ENCODE measurements around the gene PCDHA9. TPM values are rescaled to one million over a fixed set of nuclear protein-coding genes. Genes with fewer than 3 reads are reported as not detected.
"Not testable (repeated sequence)": the region's sequence is repeated elsewhere in the genome, so short reads cannot be mapped to it uniquely, and the experiment has no call there.

Gene PCDHA9
- total and polyA plus RNA-seq, 10 donors, result 0.13 to 0.98 (median 0.17) TPM; not detected in 5

- DNase-seq, result no peak
- Histone ChIP-seq H3K9me3 (peaks cover 0 to 91% (median 46%) of the 10 kb centered on the region in 8 donors), H3K27me3 (replicated peaks in 1 of 7) (peaks cover 0 to 87% (median 8%) of the 10 kb centered on the region in 7 donors), H3K36me3 (no peaks in the 10 kb centered on the region), H3K27ac (no peak within 1 kb of the TSS), H3K4me3 (peak within 1 kb of the TSS in 2 of 8 donors; percentile 16 to 35), H3K4me1 (no peaks in the 10 kb centered on the region)
- intact Hi-C loops (cut with DNase I; ENCODE audit: low total_unique reads), result no loop called here
- WGBS, 5 donors, result 20 to 32% (median 23%) methylated on average over 25 to 27 of the region's 27 CpGs
- TF ChIP-seq CTCF (IDR thresholded peaks at IDR 0.05 in 8 of 11, conservative IDR thresholded peaks at IDR 0.05 in 3 of 11) (no peak), POLR2AphosphoS5 (IDR thresholded peaks at IDR 0.05) (no peak), POLR2A (IDR thresholded peaks at IDR 0.05) (no peak)
These were observed 20.3 kb upstream of the PCDHA9 start, which contains the start of gene PCDHA6 for GRCh38 chr5:140827704-140828361. PCDHA6 (plus strand) TSS chr5:140827960; CDS start chr5:140828092, 132 bp downstream.

- intact Hi-C loops (cut with DNase I; ENCODE audit: low total_unique reads), result no loop called here
- Histone ChIP-seq H3K27me3 (replicated peaks in 1 of 7) (peaks cover 0 to 87% (median 8%) of the 10 kb centered on the region in 7 donors), H3K4me3 (peak overlapping the region in 2 of 8 donors; percentile 16 to 35), H3K36me3 (no peaks in the 10 kb centered on the region), H3K9me3 (peaks cover 0 to 86% (median 41%) of the 10 kb centered on the region in 8 donors), H3K27ac (no peak overlapping the region), H3K4me1 (no peaks in the 10 kb centered on the region)
- DNase-seq, result no peak
- 22 to 39% (median 27%) methylated on average over 17 to 18 of the region's 18 CpGs for WGBS, 5 donors
- TF ChIP-seq POLR2AphosphoS5 (IDR thresholded peaks at IDR 0.05), result no peak
- no peak for TF ChIP-seq POLR2A (IDR thresholded peaks at IDR 0.05)
- no peak for TF ChIP-seq CTCF (IDR thresholded peaks at IDR 0.05 in 8 of 11, conservative IDR thresholded peaks at IDR 0.05 in 3 of 11)
These were observed 19.8 kb upstream of the PCDHA9 start for GRCh38 chr5:140828362-140828737.

GRCh38 chr5:140829511-140830501 is 18.4 kb upstream of the PCDHA9 start:
- Histone ChIP-seq H3K27me3 (replicated peaks in 1 of 7) (peaks cover 0 to 85% (median 9%) of the 10 kb centered on the region in 7 donors), H3K9me3 (peaks cover 0 to 81% (median 37%) of the 10 kb centered on the region in 8 donors)
- H3K4me1 ChIP-seq; H3K27ac ChIP-seq; H3K4me3 ChIP-seq; intact Hi-C loops (cut with DNase I; ENCODE audit: low total_unique reads); H3K36me3 ChIP-seq: not testable (repeated sequence)
- peak; percentile 62 for DNase-seq
- WGBS, 5 donors, result 42 to 56% (median 52%) methylated on average over 59 to 106 of the region's 106 CpGs

- peak within 1 kb of the TSS in 1 of 8 donors; percentile 31 for H3K4me3 ChIP-seq
- 9 to 24% (median 13%) methylated on average over 8 of the region's 8 CpGs for WGBS, 5 donors
These were observed 14.2 kb upstream of the PCDHA9 start, which contains the start of gene PCDHA7 for GRCh38 chr5:140833993-140834392. PCDHA7 (plus strand) TSS chr5:140834269; CDS start chr5:140834384, 115 bp downstream.

GRCh38 chr5:140834439-140835008 is 13.7 kb upstream of the PCDHA9 start:
- Histone ChIP-seq H3K27me3 (replicated peaks in 1 of 7) (peaks cover 0 to 84% (median 4%) of the 10 kb centered on the region in 7 donors), H3K9me3 (peaks cover 2 to 62% (median 30%) of the 10 kb centered on the region in 8 donors), H3K4me3 (peak overlapping the region in 1 of 8 donors; percentile 31)
- H3K27ac ChIP-seq; DNase-seq; H3K36me3 ChIP-seq; intact Hi-C loops (cut with DNase I; ENCODE audit: low total_unique reads); H3K4me1 ChIP-seq: not testable (repeated sequence)
- WGBS, 5 donors, result 19 to 47% (median 30%) methylated on average over 23 to 29 of the region's 38 CpGs

More at GRCh38 chr5:140833993-140834392, 14.2 kb upstream of the PCDHA9 start, which contains the start of gene PCDHA7:
- peaks cover 0 to 84% (median 4%) of the 10 kb centered on the region in 7 donors for H3K27me3 ChIP-seq (replicated peaks in 1 of 7)
- H3K4me1 ChIP-seq, result no peaks in the 10 kb centered on the region
- intact Hi-C loops (cut with DNase I; ENCODE audit: low total_unique reads), result no loop called here
- no peak for DNase-seq
- no peaks in the 10 kb centered on the region for H3K36me3 ChIP-seq
- no peak within 1 kb of the TSS for H3K27ac ChIP-seq
- TF ChIP-seq CTCF (IDR thresholded peaks at IDR 0.05 in 8 of 11, conservative IDR thresholded peaks at IDR 0.05 in 3 of 11), result no peak
- no peak for TF ChIP-seq POLR2AphosphoS5 (IDR thresholded peaks at IDR 0.05)
- TF ChIP-seq POLR2A (IDR thresholded peaks at IDR 0.05), result no peak
- peaks cover 2 to 63% (median 35%) of the 10 kb centered on the region in 8 donors for H3K9me3 ChIP-seq

All from spleen (tissue), 11 donors.